Fibroblast of lung (primary cell): Measurements from ENCODE around the gene NOPCHAP1. TPM values are rescaled to one million over a fixed set of nuclear protein-coding genes. Genes with fewer than 3 reads are reported as not detected.

Experiments used
- DNase-seq, 2 donors: peaks; one replicate each; pipeline versions ENCODE4 v3.0.0 to v3.0.0-alpha.2; 2010; ENCODE audit warnings: low read depth in 2 of 2
- H2AFZ ChIP-seq: 2 replicates; pipeline ENCODE4 v1.5.1; 2012; ENCODE audit warnings: low read length, control low read depth, inconsistent platforms
- H3K27ac ChIP-seq: 2 replicates; pipeline ENCODE4 v1.5.1; 2011; ENCODE audit warnings: low read length, control low read depth; ENCODE audit not compliant: insufficient read depth
- H3K27me3 ChIP-seq: 2 replicates; pipeline ENCODE4 v1.5.1; 2011; ENCODE audit warnings: mild to moderate bottlenecking, low read length; ENCODE audit not compliant: control insufficient read depth, insufficient read depth
- H3K36me3 ChIP-seq: 2 replicates; pipeline ENCODE4 v1.5.1; 2011; ENCODE audit warnings: low read length; ENCODE audit not compliant: control insufficient read depth, insufficient read depth
- H3K4me1 ChIP-seq: 2 replicates; pipeline ENCODE4 v1.5.1; 2011; ENCODE audit warnings: low read length; ENCODE audit not compliant: control insufficient read depth, insufficient read depth; ENCODE audit errors: extremely low read depth
- H3K4me2 ChIP-seq: 2 replicates; pipeline ENCODE4 v1.5.1; 2011; ENCODE audit warnings: low read length, control low read depth; ENCODE audit not compliant: insufficient read depth; ENCODE audit errors: extremely low read depth
- H3K4me3 ChIP-seq, 4 experiments: fragments of 200-600 bp in 1 of 4; sonication (generic) in 1 of 4; replicated peaks in 1 of 4; 2 replicates each; pipeline ENCODE4 v1.5.1; 2011 to 2016; ENCODE audit warnings: low read length in 4 of 4, low read depth in 3 of 4, mild to moderate bottlenecking in 3 of 4, control low read depth in 2 of 4, inconsistent platforms in 1 of 4, mixed read lengths in 1 of 4; ENCODE audit not compliant: insufficient read depth in 1 of 4; ENCODE audit errors: control extremely low read depth in 1 of 4
- H3K79me2 ChIP-seq: 2 replicates; pipeline ENCODE4 v1.5.1; 2012; ENCODE audit warnings: mild to moderate bottlenecking, low read length, inconsistent platforms; ENCODE audit not compliant: control insufficient read depth, insufficient read depth
- H3K9ac ChIP-seq: 2 replicates; pipeline ENCODE4 v1.5.1; 2011; ENCODE audit warnings: mild to moderate bottlenecking, low read length, control low read depth; ENCODE audit not compliant: insufficient read depth
- H3K9me3 ChIP-seq: 2 replicates; pipeline ENCODE4 v1.5.1; 2012; ENCODE audit warnings: low read depth, low read length; ENCODE audit not compliant: control insufficient read depth, insufficient read depth
- H4K20me1 ChIP-seq: 2 replicates; pipeline ENCODE4 v1.5.1; 2011; ENCODE audit warnings: low read length; ENCODE audit not compliant: control insufficient read depth, insufficient read depth; ENCODE audit errors: extremely low read depth
- EZH2 ChIP-seq: IDR thresholded peaks from 2 replicates; pipeline ENCODE4 v1.5.1; 2012; ENCODE audit warnings: low read length, control low read depth, mild to moderate bottlenecking; ENCODE audit errors: missing control alignments
- polyA plus RNA-seq, 2 donors: library from polyadenylated mRNA; depleted of rRNA in 1 of 2; stranded (reverse) in 1 of 2; unstranded in 1 of 2; fragments of >200 nt; gene quantifications; 2 replicates each; pipeline ENCODE4 v1.2.1, GENCODE V29; 2011 to 2012; ENCODE audit warnings: missing spikeins in 1 of 2
- total RNA-seq: library from RNA; depleted of rRNA; stranded (reverse); fragments of >200 nt; gene quantifications from 2 replicates; pipeline ENCODE4 v1.2.1, GENCODE V29; 2014
- TF ChIP-seq, protein P1 (sequence below), 2 donors: IDR thresholded peaks in 1 of 2; conservative IDR thresholded peaks in 1 of 2; 1 replicate in 1 of 2; 2 replicates in 1 of 2; pipeline ENCODE4 v1.5.1; 2011 to 2012; ENCODE audit warnings: low read length in 2 of 2, control low read depth in 1 of 2, inconsistent platforms in 1 of 2, low read depth in 1 of 2, mild to moderate bottlenecking in 1 of 2

The NOPCHAP1 gene
- total and polyA plus RNA-seq, 2 donors (not counting 1 experiment from before 2014, with no cell fraction given), result 4.2 to 12.2 TPM

GRCh38 chr12:105024928-105025327, 38.8 kb downstream of the NOPCHAP1 start:
- H3K27me3 ChIP-seq, result no peaks in the 10 kb centered on the region
- TF ChIP-seq, protein P1, sequence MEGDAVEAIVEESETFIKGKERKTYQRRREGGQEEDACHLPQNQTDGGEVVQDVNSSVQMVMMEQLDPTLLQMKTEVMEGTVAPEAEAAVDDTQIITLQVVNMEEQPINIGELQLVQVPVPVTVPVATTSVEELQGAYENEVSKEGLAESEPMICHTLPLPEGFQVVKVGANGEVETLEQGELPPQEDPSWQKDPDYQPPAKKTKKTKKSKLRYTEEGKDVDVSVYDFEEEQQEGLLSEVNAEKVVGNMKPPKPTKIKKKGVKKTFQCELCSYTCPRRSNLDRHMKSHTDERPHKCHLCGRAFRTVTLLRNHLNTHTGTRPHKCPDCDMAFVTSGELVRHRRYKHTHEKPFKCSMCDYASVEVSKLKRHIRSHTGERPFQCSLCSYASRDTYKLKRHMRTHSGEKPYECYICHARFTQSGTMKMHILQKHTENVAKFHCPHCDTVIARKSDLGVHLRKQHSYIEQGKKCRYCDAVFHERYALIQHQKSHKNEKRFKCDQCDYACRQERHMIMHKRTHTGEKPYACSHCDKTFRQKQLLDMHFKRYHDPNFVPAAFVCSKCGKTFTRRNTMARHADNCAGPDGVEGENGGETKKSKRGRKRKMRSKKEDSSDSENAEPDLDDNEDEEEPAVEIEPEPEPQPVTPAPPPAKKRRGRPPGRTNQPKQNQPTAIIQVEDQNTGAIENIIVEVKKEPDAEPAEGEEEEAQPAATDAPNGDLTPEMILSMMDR (conservative IDR thresholded peaks at IDR 0.05 in 1 of 2, IDR thresholded peaks at IDR 0.05 in 1 of 2; ENCODE audit: low read depth in 1 of 2, low read length in 2 of 2), result no peak
- no peak for TF ChIP-seq EZH2
- H3K79me2 ChIP-seq, result no peaks in the 10 kb centered on the region
- no peak for DNase-seq
- no peaks in the 10 kb centered on the region for H3K4me1 ChIP-seq
- H3K4me2 ChIP-seq, result no peak overlapping the region
- H3K4me3 ChIP-seq, result no peak overlapping the region
- H3K27ac ChIP-seq, result no peak overlapping the region
- no peaks in the 10 kb centered on the region for H3K9me3 ChIP-seq
- peaks cover 2% of the 10 kb centered on the region for H3K36me3 ChIP-seq
- no peak overlapping the region for H3K9ac ChIP-seq
- H2AFZ ChIP-seq, result no peak overlapping the region
- no peaks in the 10 kb centered on the region for H4K20me1 ChIP-seq

- H2AFZ ChIP-seq, result no peak overlapping the region
- H3K27me3 ChIP-seq, result no peaks in the 10 kb centered on the region
- DNase-seq, result peak; percentile 69 to 91
- H3K36me3 ChIP-seq, result peaks cover 2% of the 10 kb centered on the region
- no peaks in the 10 kb centered on the region for H3K79me2 ChIP-seq
- no peaks in the 10 kb centered on the region for H3K9me3 ChIP-seq
- H3K4me2 ChIP-seq, result no peak overlapping the region
- no peak overlapping the region for H3K27ac ChIP-seq
- no peak overlapping the region for H3K9ac ChIP-seq
- H4K20me1 ChIP-seq, result no peaks in the 10 kb centered on the region
- H3K4me1 ChIP-seq, result no peaks in the 10 kb centered on the region
- no peak overlapping the region for H3K4me3 ChIP-seq
- TF ChIP-seq EZH2, result no peak
- TF ChIP-seq, protein P1 (conservative IDR thresholded peaks at IDR 0.05 in 1 of 2, IDR thresholded peaks at IDR 0.05 in 1 of 2; ENCODE audit: low read depth in 1 of 2, low read length in 2 of 2), result no peak
These were observed 39.8 kb downstream of the NOPCHAP1 start for GRCh38 chr12:105025890-105026289.

DNA sequence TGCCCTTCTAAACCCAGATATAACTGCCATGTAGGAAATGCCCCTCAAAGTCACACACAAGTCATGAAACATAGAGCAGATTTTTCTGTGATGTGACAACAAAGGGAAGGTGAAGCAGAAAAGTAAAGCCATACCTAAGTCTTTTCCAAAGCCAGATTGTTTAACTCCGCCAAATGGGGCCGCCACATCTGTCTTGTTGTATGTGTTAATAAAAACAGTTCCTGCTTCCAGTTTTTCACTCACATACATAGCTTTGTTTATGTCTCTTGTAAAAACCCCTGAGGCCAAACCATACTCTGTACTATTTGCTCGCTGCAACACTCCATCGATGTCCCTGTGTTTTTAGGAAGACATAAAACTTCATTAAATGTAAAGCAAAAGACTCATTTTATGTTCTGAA, 40.3 kb downstream of the NOPCHAP1 start:
- H3K27ac ChIP-seq, result no peak overlapping the region
- H3K4me1 ChIP-seq, result no peaks in the 10 kb centered on the region
- TF ChIP-seq, protein P1 (conservative IDR thresholded peaks at IDR 0.05 in 1 of 2, IDR thresholded peaks at IDR 0.05 in 1 of 2; ENCODE audit: low read depth in 1 of 2, low read length in 2 of 2), result no peak
- TF ChIP-seq EZH2, result no peak
- no peak overlapping the region for H3K4me2 ChIP-seq
- H4K20me1 ChIP-seq, result no peaks in the 10 kb centered on the region
- H3K36me3 ChIP-seq, result peaks cover 2% of the 10 kb centered on the region
- H3K9ac ChIP-seq, result no peak overlapping the region
- DNase-seq, result peak in 1 of 2 donors; percentile 22
- no peaks in the 10 kb centered on the region for H3K27me3 ChIP-seq
- no peaks in the 10 kb centered on the region for H3K79me2 ChIP-seq
- no peak overlapping the region for H2AFZ ChIP-seq
- H3K4me3 ChIP-seq, result no peak overlapping the region
- H3K9me3 ChIP-seq, result no peaks in the 10 kb centered on the region
